Head of caudate nucleus (tissue), 42 donors: ENCODE results near the gene HAPLN3.
A peak's percentile ranks its signal among the peaks of the same experiment; 100 is the strongest.

ENCODE experiments used
- DNase-seq, 42 donors: peaks; one replicate each; pipeline versions ENCODE4 v3.0.0 to v3.0.0-alpha.2; 2020 to 2021; ENCODE audit warnings: mixed read lengths in 7 of 42
- intact Hi-C: fragments of 100-400 bp; cut with DNase I; formaldehyde crosslinking; loops from one replicate; pipeline ENCODE4 v1.15.0; 2022

HAPLN3 gene

GRCh38 chr15:88841236-88841635 is 54.1 kb downstream of the HAPLN3 start:
- no peak for DNase-seq
- intact Hi-C loops: no loop called here

- DNase-seq: no peak
- intact Hi-C loops: loop anchor here (10.0 kb wide), 2 partner anchors 185 to 365 kb away; no protein-coding TSS in a partner anchor
Measured at GRCh38 chr15:88839961-88840360, 55.4 kb downstream of the HAPLN3 start.

GRCh38 chr15:88839146-88839545 is 56.2 kb downstream of the HAPLN3 start:
- no peak for DNase-seq
- intact Hi-C loops: loop anchor here (10.0 kb wide), 2 partner anchors 184 to 364 kb away; no protein-coding TSS in a partner anchor

GRCh38 chr15:88838667-88839066 is 56.7 kb downstream of the HAPLN3 start:
- intact Hi-C loops: loop anchor here (10.0 kb wide), 2 partner anchors 184 to 364 kb away; no protein-coding TSS in a partner anchor
- DNase-seq: no peak

- intact Hi-C loops: loop anchor here (10.0 kb wide), 2 partner anchors 181 to 361 kb away; no protein-coding TSS in a partner anchor
Measured at GRCh38 chr15:88835646-88836045, 59.7 kb downstream of the HAPLN3 start.

GRCh38 chr15:88835119-88835518 is 60.2 kb downstream of the HAPLN3 start:
- intact Hi-C loops: loop anchor here (10.0 kb wide), 2 partner anchors 180 to 360 kb away; no protein-coding TSS in a partner anchor
- DNase-seq: no peak

More at GRCh38 chr15:88835646-88836045, 59.7 kb downstream of the HAPLN3 start:
- no peak for DNase-seq

- DNase-seq: peak; percentile 46 to 84 (median 69)
- intact Hi-C loops: loop anchor here (5.0 to 10.0 kb wide), 3 partner anchors 180 to 360 kb away; partner anchors contain the start of gene AEN
Measured at GRCh38 chr15:88834211-88834812, 61.0 kb downstream of the HAPLN3 start.

GRCh38 chr15:88833731-88834100 is 61.6 kb downstream of the HAPLN3 start:
- peak in 2 of 42 donors; percentile 4 to 6 for DNase-seq
- intact Hi-C loops: loop anchor here (5.0 to 10.0 kb wide), 3 partner anchors 179 to 359 kb away; partner anchors contain the start of gene AEN

GRCh38 chr15:88832820-88833730 is 62.3 kb downstream of the HAPLN3 start:
- no peak for DNase-seq
- intact Hi-C loops: loop anchor here (5.0 to 10.0 kb wide), 3 partner anchors 178 to 358 kb away; partner anchors contain the start of gene AEN

GRCh38 chr15:88830016-88830415 is 65.3 kb downstream of the HAPLN3 start:
- intact Hi-C loops: loop anchor here (5.0 to 10.0 kb wide), 3 partner anchors 175 to 355 kb away; partner anchors contain the start of gene AEN
- DNase-seq: no peak

- intact Hi-C loops: no loop called here
- DNase-seq: no peak
Measured at GRCh38 chr15:88828791-88829190, 66.6 kb downstream of the HAPLN3 start.
